BJ (cell line): ENCODE data around the gene EMX2. TPM values are rescaled to one million over a fixed set of nuclear protein-coding genes. Genes with fewer than 3 reads are reported as not detected.

Experiments used
- CTCF ChIA-PET: fragments of 350-600 bp; formaldehyde crosslinking; extraction: SDS; loops from one replicate; lab custom pipeline; 2021; ENCODE audit warnings: antibody characterized with exemption, inconsistent platforms; lab: Yijun Ruan, JAX
- POLR2A ChIA-PET: fragments of 300-600 bp; sonication (Branson Sonifier 250); formaldehyde crosslinking; extraction: SDS; loops from one replicate; lab custom pipeline; 2021; ENCODE audit warnings: antibody characterized with exemption; lab: Charles Lee
- DNase-seq: peaks from one replicate; pipeline ENCODE4 v3.0.0-alpha.2; 2011; ENCODE audit warnings: low read depth
- H3K27me3 ChIP-seq: 2 replicates; pipeline ENCODE4 v1.6.0; 2011; ENCODE audit warnings: low read length; ENCODE audit not compliant: control insufficient read depth, insufficient read depth
- H3K36me3 ChIP-seq: 2 replicates; pipeline ENCODE4 v1.5.1; 2011; ENCODE audit warnings: low read length; ENCODE audit not compliant: control insufficient read depth, insufficient read depth
- H3K4me3 ChIP-seq: 2 replicates; pipeline ENCODE4 v1.5.1; 2011; ENCODE audit warnings: low read depth, mild to moderate bottlenecking, control low read depth, low read length
- CTCF ChIP-seq: IDR thresholded peaks from 2 replicates; pipeline ENCODE4 v1.5.1; 2011; ENCODE audit warnings: low read depth, mild to moderate bottlenecking, control low read depth, inconsistent platforms, low read length, moderate library complexity; ENCODE audit not compliant: insufficient read depth
- polyA plus RNA-seq: library from polyadenylated mRNA; depleted of rRNA; stranded (reverse); fragments of >200 nt; gene quantifications from 2 replicates; pipeline ENCODE4 v1.2.3, GENCODE V29; 2011

Gene EMX2
- polyA plus RNA-seq, 1 experiment: 0.31 TPM

- peak overlapping the region; percentile 33 for H3K4me3 ChIP-seq
- ChIA-PET CTCF (interaction anchor here (0.9 to 5.5 kb wide), 7 partner anchors 14 to 925 kb away, joined by 3 to 45 read pairs (median 4); no protein-coding TSS in a partner anchor), POLR2A (no interaction called here)
- no peak for DNase-seq
- H3K27me3 ChIP-seq: peaks cover 46% of the 10 kb centered on the region
- no peaks in the 10 kb centered on the region for H3K36me3 ChIP-seq
- TF ChIP-seq CTCF: no peak
These were observed 7.9 kb upstream of the EMX2 start for GRCh38 chr10:117534321-117535297.

GRCh38 chr10:117535298-117536071, 7.1 kb upstream of the EMX2 start:
- TF ChIP-seq CTCF: peak; percentile 13; the same call in 1 of the 2 replicates

GRCh38 chr10:117536072-117536865, 6.3 kb upstream of the EMX2 start:
- DNase-seq: no peak
- ChIA-PET POLR2A (no interaction called here), CTCF (interaction anchor here (0.6 to 5.5 kb wide), 15 partner anchors 9 to 706 kb away, joined by 3 to 45 read pairs (median 3); no protein-coding TSS in a partner anchor)
- Histone ChIP-seq H3K27me3 (peaks cover 47% of the 10 kb centered on the region), H3K4me3 (no peak overlapping the region), H3K36me3 (no peaks in the 10 kb centered on the region)
- TF ChIP-seq CTCF: no peak

More at GRCh38 chr10:117535298-117536071, 7.1 kb upstream of the EMX2 start:
- no peaks in the 10 kb centered on the region for H3K36me3 ChIP-seq
- H3K27me3 ChIP-seq: peaks cover 46% of the 10 kb centered on the region
- no peak for DNase-seq
- peak overlapping the region; percentile 33 for H3K4me3 ChIP-seq
- ChIA-PET CTCF (interaction anchor here (0.9 to 5.5 kb wide), 6 partner anchors 15 to 707 kb away, joined by 3 to 45 read pairs (median 6); no protein-coding TSS in a partner anchor), POLR2A (no interaction called here)

- ChIA-PET CTCF (interaction anchor here (0.6 to 5.5 kb wide), 15 partner anchors 10 to 837 kb away, joined by 3 to 45 read pairs (median 3); no protein-coding TSS in a partner anchor), POLR2A (no interaction called here)
- no peak overlapping the region for H3K4me3 ChIP-seq
- H3K27me3 ChIP-seq: peaks cover 51% of the 10 kb centered on the region
- TF ChIP-seq CTCF: no peak
- no peak for DNase-seq
- no peaks in the 10 kb centered on the region for H3K36me3 ChIP-seq
These were observed 5.6 kb upstream of the EMX2 start for GRCh38 chr10:117536866-117537435.
